Measurements from ENCODE around the gene EVA1C. TPM values are rescaled to one million over a fixed set of nuclear protein-coding genes. Genes with fewer than 3 reads are reported as not detected.

EVA1C gene
- total RNA-seq, 1 experiment from 2014 or later, result 0.98 TPM

- Mint-ChIP-seq H3K9me3 (peaks cover 17 to 21% of the 10 kb centered on the region in 2 experiments), H3K36me3 (ENCODE audit: insufficient read depth in 1 of 3, low read depth in 3 of 3) (peaks cover 9 to 16% (median 14%) of the 10 kb centered on the region in 3 experiments), H3K27me3 (ENCODE audit: low read depth) (peaks cover 4% of the 10 kb centered on the region), H3K4me3 (no peak overlapping the region), H3K27ac (no peak overlapping the region; a peak in 1 of 7 replicates), H3K4me1 (peaks cover 10 to 13% of the 10 kb centered on the region in 2 experiments)
- Histone ChIP-seq H2BK15ac (ENCODE audit: low read depth, low read length) (no peak overlapping the region), H3K9ac (ENCODE audit: extremely low read depth, insufficient read length, low read length) (no peak overlapping the region), H4K8ac (replicated peaks; ENCODE audit: insufficient read length, low read depth, low read length) (no peak overlapping the region), H3K18ac (ENCODE audit: insufficient read length, low read depth, low read length) (no peak overlapping the region), H3K79me2 (ENCODE audit: insufficient read depth, low read length) (no peaks in the 10 kb centered on the region), H3K23ac (ENCODE audit: insufficient read length, low read depth, low read length) (no peak overlapping the region), H3K23me2 (ENCODE audit: insufficient read length, low read depth, low read length, poor library complexity, severe bottlenecking) (no peaks in the 10 kb centered on the region), H3K9me3 (ENCODE audit: control insufficient read depth, low read depth, low read length) (no peaks in the 10 kb centered on the region), H3K4me1 (ENCODE audit: insufficient read depth, low read length) (peaks cover 6% of the 10 kb centered on the region; the same call in 1 of the 2 replicates), H2AK5ac (ENCODE audit: insufficient read length, low read length) (no peak overlapping the region), H3K79me1 (ENCODE audit: insufficient read depth, low read depth, low read length, poor library complexity, severe bottlenecking) (no peaks in the 10 kb centered on the region), H3K4ac (ENCODE audit: low read depth, low read length) (no peak overlapping the region), H3K27ac (ENCODE audit: insufficient read length, low read depth, low read length) (no peak overlapping the region), H2BK12ac (ENCODE audit: insufficient read length, low read depth, low read length) (no peak overlapping the region), H2BK120ac (ENCODE audit: low read depth, low read length, poor library complexity, severe bottlenecking) (no peak overlapping the region), H4K91ac (ENCODE audit: insufficient read length, low read depth, low read length) (no peak overlapping the region), H4K5ac (ENCODE audit: insufficient read length, low read depth, low read length) (no peak overlapping the region), H3K27me3 (ENCODE audit: insufficient read depth, low read length) (no peaks in the 10 kb centered on the region), H3K14ac (ENCODE audit: insufficient read depth, low read length) (no peak overlapping the region), H3K56ac (ENCODE audit: insufficient read length, low read depth, low read length) (no peak overlapping the region), H3T11ph (ENCODE audit: low read length) (no peak overlapping the region), H3K4me2 (ENCODE audit: insufficient read depth, insufficient read length, low read length) (no peak overlapping the region), H4K20me1 (ENCODE audit: control insufficient read depth, insufficient read depth, insufficient read length) (no peaks in the 10 kb centered on the region), H2BK5ac (ENCODE audit: insufficient read length, low read length) (no peak overlapping the region), H2BK20ac (ENCODE audit: low read depth, low read length, poor library complexity, severe bottlenecking) (no peak overlapping the region), H2AFZ (ENCODE audit: low read length) (no peak overlapping the region)
- no peak for DNase-seq
- no CpG with 5 or more reads among the region's 6 CpGs for WGBS (ENCODE audit: extremely low coverage, insufficient read length, low lambda C conversion rate)
- no peak for TF ChIP-seq CTCF (conservative IDR thresholded peaks at IDR 0.05)
Observed at GRCh38 chr21:32426592-32427051, 14.1 kb downstream of the EVA1C start.
